IgD-negative memory B cell (primary cell): ENCODE results near the gene PPM1K. TPM values are rescaled to one million over a fixed set of nuclear protein-coding genes. Genes with fewer than 3 reads are reported as not detected.
"Not testable (repeated sequence)": the region's sequence is repeated elsewhere in the genome, so short reads cannot be mapped to it uniquely, and the experiment has no call there.

Source experiments
- H3K27ac Mint-ChIP-seq, 3 donors: one replicate each; pipeline ENCODE4 v1.8.0; 2020 to 2022; ENCODE audit warnings: mild to moderate bottlenecking in 3 of 3, mixed read lengths in 3 of 3, moderate library complexity in 1 of 3
- H3K27me3 Mint-ChIP-seq: one replicate; pipeline ENCODE4 v1.8.0; 2021; ENCODE audit warnings: mixed read lengths
- H3K36me3 Mint-ChIP-seq: one replicate; pipeline ENCODE4 v1.8.0; 2020; ENCODE audit warnings: mild to moderate bottlenecking, mixed read lengths
- H3K4me1 Mint-ChIP-seq, 3 donors: one replicate each; pipeline ENCODE4 v1.8.0; 2020 to 2022; ENCODE audit warnings: mixed read lengths in 3 of 3, mild to moderate bottlenecking in 1 of 3
- H3K4me3 Mint-ChIP-seq, 4 donors: one replicate each; pipeline ENCODE4 v1.8.0; 2020 to 2022; ENCODE audit warnings: mild to moderate bottlenecking in 4 of 4, mixed read lengths in 4 of 4, moderate library complexity in 3 of 4
- H3K9me3 Mint-ChIP-seq, 3 donors: one replicate each; pipeline ENCODE4 v1.8.0; 2020 to 2021; ENCODE audit warnings: mixed read lengths in 3 of 3, mild to moderate bottlenecking in 1 of 3
- polyA plus RNA-seq: library from polyadenylated mRNA; unstranded; fragments of 300-500 nt; fragmentation: Illumina TruSeq; gene quantifications from one replicate; pipeline ENCODE4 v1.2.3, GENCODE V29; 2021

The PPM1K gene
- 142 TPM for polyA plus RNA-seq

DNA sequence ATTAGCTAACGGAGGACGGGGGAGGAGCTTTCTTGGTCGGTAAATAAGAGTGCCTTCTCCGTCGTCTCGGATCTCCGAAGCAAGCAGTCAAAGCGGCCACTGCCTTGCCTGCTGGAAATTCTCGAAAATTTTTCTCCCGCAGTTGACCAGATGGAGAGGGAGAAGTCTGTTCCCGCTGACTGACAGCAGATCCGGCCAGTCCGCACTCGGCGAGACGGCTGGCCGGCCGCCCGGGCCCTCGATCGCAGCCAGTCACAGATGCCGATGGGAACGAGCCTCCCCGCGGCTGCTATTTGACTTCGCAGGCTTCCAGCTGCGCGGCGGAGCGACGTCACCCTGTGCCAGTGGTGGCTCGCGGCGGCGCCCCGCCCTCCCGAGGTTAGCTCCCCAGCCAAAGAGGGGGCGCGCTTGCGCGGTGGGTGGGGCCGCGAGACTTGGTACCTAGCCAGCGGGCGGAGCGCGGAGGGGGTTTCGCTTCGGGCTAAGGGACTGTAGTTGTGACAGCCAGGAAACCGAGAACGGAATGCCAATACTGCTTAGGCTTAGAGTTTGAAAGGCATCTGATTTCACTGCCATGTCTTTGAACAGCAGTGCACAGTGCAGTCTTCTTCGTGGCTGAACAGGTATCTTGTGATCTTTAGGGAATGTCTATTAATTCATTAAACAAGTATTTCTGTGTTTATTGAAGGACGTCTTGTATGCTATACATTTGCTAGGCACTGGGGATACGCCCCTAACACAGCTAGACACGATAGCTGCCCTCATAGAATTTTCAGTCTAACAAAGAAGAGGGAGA, at the start of gene PPM1K:
Gene PPM1K, minus strand, starts transcription at position 123 of the 796 bp plus-strand sequence. CDS start 5,978 bp downstream, outside the sequence.
- Mint-ChIP-seq H3K4me3 (peak within 1 kb of the TSS; percentile 98 to 100 (median 98)), H3K27me3 (no peaks in the 10 kb centered on the region), H3K4me1 (peaks cover 26 to 36% (median 35%) of the 10 kb centered on the region in 3 donors), H3K9me3 (no peaks in the 10 kb centered on the region), H3K36me3 (no peaks in the 10 kb centered on the region), H3K27ac (peak within 1 kb of the TSS; percentile 96 to 99 (median 99))

DNA sequence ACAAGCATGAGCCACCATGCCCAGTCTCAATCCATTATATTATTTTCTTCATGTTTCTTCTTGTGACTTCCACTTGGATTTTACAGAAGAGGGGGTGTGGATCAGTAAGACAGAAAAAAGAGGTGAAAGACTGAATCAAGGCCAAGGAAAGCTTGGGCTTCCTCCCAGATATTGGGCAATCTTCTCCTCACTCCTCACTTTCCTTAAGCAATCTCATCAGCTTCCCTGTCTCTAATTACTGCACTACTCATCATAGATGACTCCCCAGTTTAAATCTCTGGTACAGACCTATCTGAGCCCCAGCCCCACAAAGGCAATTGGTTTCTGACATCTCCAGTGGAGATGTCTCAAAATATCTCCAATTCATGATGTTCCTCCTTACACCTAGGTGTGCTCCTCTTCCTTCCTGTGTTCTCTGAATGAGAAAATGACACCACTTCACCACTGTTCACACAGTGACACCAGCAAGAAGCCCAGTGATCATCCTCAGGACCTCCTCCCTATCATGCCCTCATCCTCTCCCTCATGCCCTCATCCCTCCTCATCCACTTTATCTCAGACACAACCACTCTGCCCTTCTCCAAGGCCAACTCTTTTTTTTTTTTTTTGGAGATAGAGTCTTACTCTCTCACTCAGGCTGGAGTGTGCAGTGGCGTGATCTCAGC, 49.5 kb upstream of the PPM1K start:
- Mint-ChIP-seq H3K27me3 (peaks cover 2% of the 10 kb centered on the region), H3K27ac (no peak overlapping the region), H3K36me3 (no peaks in the 10 kb centered on the region), H3K4me3 (peak overlapping the region in 1 of 4 donors; percentile 44), H3K4me1 (peaks cover 0 to 14% (median 6%) of the 10 kb centered on the region in 3 donors), H3K9me3 (no peaks in the 10 kb centered on the region)

DNA sequence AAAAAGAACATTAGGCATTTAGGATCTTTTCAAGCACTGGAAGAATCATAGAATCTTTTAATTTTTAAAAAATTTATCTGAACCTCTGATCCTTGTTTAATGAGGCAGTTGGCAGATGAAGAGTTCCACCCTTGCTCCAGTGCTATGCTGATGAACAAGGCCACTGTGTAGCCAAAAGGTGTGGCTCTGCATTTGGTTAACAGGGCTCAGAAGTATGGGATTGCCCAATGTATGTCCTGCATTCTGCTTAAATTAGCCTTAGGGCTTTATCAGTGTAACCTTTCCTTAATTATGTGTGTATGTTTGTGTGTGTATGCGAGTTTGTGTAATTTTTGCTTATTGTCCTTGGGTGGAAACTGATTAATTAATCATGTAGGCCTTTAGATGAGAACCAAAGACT, 43.3 kb upstream of the PPM1K start:
- Mint-ChIP-seq H3K9me3 (no peaks in the 10 kb centered on the region), H3K36me3 (no peaks in the 10 kb centered on the region), H3K4me3 (no peak overlapping the region), H3K27me3 (no peaks in the 10 kb centered on the region), H3K27ac (no peak overlapping the region), H3K4me1 (peaks cover 0 to 7% (median 0%) of the 10 kb centered on the region in 3 donors)

DNA sequence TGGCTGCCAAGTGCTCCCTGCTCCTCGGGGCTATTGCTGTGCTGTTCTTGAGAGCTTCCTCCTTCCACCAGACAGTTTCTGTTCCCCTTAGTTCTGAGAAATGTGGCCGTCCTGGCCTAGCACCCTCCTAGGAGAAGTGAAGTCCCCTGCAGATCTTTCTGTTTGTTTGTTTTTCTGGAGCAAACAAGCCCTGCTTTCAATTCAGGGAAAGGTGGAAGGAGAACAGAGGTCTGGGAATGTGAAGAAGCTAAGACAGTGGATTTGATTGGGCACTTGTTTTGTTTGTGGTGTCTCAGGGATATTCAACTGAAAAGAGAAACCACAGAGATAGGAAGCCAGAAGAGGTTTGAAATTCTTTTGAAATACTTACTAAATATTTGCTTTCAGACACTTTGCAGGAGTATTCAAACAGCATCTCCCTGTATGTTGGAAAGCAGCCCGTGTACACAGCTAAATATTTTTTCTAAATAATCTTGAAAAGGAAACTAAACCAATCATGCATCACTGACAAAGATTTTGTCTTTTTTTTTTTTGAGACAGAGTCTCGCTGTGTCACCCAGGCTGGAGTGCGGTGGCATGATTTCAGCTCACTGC, 36.5 kb upstream of the PPM1K start:
- Mint-ChIP-seq H3K9me3 (no peaks in the 10 kb centered on the region), H3K36me3 (no peaks in the 10 kb centered on the region), H3K4me3 (peak overlapping the region; percentile 70 to 88 (median 82)), H3K27ac (peak overlapping the region; percentile 47 to 95 (median 70)), H3K27me3 (no peaks in the 10 kb centered on the region), H3K4me1 (peaks cover 21 to 25% (median 24%) of the 10 kb centered on the region in 3 donors)

DNA sequence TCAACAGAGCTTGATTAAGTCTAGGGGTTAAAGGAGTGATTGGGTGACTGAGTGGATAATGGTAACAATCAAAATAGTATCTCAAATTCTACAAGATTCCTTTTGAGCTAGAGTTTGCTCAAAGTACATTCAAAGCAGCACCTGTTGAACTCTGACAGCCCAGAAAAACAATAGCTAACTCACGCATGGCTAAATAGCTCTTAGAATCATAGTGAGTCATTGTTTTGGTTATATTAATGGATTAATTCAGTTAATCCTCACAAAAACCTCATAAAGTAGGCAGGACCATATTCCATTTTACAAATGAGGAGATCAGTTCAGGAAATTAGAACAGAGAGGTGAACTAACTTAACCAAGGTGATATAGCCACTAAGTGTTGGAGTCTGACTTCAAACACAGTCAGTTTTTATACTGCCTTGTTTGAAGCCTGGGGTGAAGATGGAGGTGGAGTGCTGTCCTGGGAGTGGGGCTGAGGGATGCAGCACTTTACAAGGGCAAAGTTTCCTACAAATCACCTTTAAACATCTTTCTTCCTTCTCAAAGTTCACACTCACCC, 35.9 kb upstream of the PPM1K start:
- no peaks in the 10 kb centered on the region for H3K36me3 Mint-ChIP-seq
- H3K4me1 Mint-ChIP-seq, result peaks cover 21 to 27% (median 24%) of the 10 kb centered on the region in 3 donors
- no peaks in the 10 kb centered on the region for H3K9me3 Mint-ChIP-seq
- peak overlapping the region; percentile 47 to 95 (median 70) for H3K27ac Mint-ChIP-seq
- peak overlapping the region; percentile 70 to 88 (median 82) for H3K4me3 Mint-ChIP-seq
- no peaks in the 10 kb centered on the region for H3K27me3 Mint-ChIP-seq

DNA sequence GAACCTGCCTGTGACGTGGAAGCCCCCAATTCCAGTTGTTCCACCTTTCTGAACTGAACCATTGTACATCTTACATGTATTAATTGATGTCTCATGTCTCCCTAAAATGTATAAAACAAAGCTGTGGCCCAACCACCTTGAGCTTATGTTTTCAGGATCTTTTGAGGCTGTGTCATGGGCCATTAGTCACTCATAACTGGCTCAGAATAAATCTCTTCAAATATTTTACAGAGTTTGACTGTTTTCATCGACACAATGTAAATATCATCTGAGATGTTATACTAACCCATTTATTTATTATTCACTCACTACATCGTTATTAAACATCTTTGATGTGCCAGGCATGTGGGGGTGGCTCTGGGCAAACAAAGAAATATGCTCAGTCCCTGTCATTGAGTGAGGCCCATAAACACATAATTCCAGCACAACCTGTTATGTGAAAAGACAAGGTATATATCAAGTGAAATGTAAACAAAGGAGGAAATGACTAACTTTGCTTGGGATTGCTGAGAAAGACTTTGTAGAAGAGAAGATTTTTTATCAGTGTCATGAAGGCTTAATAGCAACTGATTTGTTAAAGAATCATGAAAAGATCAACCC, 34.5 kb upstream of the PPM1K start:
- Mint-ChIP-seq H3K4me1 (peaks cover 21 to 27% (median 24%) of the 10 kb centered on the region in 3 donors), H3K9me3 (no peaks in the 10 kb centered on the region), H3K36me3 (no peaks in the 10 kb centered on the region), H3K4me3 (peak overlapping the region in 1 of 4 donors; percentile 61), H3K27ac (peak overlapping the region in 2 of 3 donors; percentile 70 to 95), H3K27me3 (no peaks in the 10 kb centered on the region)

DNA sequence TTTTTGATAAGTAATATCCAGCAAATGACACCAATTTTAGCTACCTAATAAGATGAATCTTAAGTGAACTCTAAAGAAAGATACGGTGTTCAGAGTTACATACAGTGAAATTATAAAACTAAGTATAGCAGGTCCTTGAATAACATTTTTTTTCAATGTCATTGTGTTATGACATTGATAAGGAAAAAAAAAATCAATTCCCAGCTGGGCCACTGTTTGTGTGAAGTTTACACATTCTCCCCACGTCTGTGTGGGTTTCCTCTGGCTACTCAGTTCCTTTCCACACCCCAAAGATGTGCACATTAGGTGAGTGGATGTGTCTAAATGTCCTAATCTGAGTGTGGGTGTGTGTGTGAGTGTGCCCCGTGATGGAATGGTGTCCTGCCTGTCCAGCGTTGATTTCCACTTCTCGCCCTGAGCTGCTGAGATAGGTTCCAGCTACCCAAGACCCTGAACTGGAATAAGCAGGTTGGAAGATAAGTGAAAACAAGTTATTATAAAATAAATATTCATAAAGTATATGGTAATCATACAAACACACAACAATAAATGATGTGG, 31.2 kb upstream of the PPM1K start:
- peaks cover 16 to 21% (median 18%) of the 10 kb centered on the region in 3 donors for H3K4me1 Mint-ChIP-seq
- peaks cover 3% of the 10 kb centered on the region for H3K27me3 Mint-ChIP-seq
- H3K36me3 Mint-ChIP-seq, result no peaks in the 10 kb centered on the region
- H3K27ac Mint-ChIP-seq, result no peak overlapping the region
- peaks cover 4 to 16% (median 8%) of the 10 kb centered on the region in 3 donors for H3K9me3 Mint-ChIP-seq
- no peak overlapping the region for H3K4me3 Mint-ChIP-seq

DNA sequence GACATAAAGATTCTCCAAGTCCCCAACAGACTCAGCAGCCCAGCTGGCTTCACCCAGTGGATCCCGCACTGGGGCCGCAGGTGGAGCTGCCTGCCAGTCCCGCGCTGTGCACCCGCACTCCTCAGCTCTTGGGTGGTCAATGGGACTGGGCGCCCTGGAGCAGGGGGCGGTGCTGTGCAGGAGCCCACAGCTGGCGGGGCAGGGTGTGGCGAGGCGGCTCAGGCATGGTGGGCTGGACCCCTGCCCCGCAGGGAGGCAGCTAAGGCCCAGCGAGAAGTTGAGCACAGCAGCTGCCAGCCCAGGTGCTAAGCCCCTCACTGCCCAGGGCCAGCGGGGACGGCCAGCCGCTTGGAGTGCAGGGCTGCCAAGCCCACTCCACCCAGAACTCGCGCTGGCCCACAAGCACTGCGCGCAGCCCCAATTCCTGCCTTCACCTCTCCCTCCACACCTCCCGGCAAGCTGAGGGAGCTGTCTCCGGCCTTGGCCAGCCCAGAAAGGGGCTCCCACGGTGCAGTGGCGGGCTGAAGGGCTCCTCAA, 28.8 kb upstream of the PPM1K start:
- not testable (repeated sequence) for H3K4me3 Mint-ChIP-seq, H3K27me3 Mint-ChIP-seq, H3K36me3 Mint-ChIP-seq, H3K4me1 Mint-ChIP-seq, H3K27ac Mint-ChIP-seq
- peaks cover 4 to 16% (median 8%) of the 10 kb centered on the region in 3 donors for H3K9me3 Mint-ChIP-seq

DNA sequence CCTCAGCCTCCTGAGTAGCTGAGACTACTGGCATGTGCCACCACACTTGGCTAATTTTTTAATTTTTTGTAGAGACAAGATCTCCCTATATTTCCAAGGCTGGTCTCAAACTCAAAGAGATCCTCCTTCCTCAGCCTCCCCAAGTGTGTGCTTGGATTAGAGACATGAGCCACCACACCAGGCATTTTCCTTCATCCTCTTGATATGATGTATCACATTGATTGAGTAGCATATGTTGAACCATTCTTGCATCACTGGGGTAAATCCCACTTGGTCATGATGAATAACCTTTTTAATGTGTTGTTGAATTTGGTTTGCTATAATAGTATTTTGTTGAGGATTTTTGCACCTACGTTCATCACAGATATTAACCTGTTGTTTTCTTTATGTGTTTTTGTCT, 24.2 kb upstream of the PPM1K start:
- H3K27ac Mint-ChIP-seq, result no peak overlapping the region

DNA sequence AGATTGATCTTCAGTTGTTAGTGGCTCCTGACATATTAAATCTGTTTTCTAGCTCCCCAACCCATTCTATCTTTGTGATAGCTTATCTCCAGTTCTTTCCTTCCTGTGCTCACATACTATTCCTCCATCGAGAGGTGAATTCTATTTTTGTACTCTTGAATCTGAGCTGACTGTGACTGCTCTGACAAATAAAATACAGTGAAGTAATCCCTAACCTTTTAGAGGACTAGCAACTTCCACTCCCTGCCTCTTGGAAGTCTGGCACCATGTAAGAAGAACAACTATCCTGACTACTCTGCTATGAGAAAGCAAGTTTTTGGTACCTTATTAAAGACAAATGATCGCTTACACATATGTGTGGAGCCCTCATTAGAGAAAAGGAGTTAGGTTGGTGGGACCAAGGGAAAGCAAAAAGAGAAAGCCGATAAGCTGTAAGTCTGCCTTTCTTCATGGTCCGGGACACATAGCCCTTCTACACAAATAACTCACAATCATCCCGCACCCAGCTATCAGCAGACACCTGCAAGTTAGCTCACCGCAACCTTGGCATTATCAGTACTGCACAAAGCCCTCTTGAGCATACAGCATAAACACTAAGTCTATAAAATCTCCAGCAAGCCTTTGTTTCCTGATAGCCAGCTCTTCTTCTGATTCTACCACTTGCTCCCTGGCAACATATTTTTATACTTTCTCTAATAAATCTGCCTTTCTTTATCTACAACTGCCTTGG, 13.5 kb upstream of the PPM1K start:
- Mint-ChIP-seq H3K4me3 (no peak overlapping the region), H3K27me3 (no peaks in the 10 kb centered on the region), H3K9me3 (no peaks in the 10 kb centered on the region), H3K27ac (no peak overlapping the region), H3K4me1 (peaks cover 0 to 3% (median 2%) of the 10 kb centered on the region in 3 donors), H3K36me3 (peaks cover 2% of the 10 kb centered on the region)

More for the DNA sequence above, 24.2 kb upstream of the PPM1K start:
- Mint-ChIP-seq H3K36me3 (peaks cover 2% of the 10 kb centered on the region), H3K4me3 (no peak overlapping the region), H3K4me1 (peaks cover 0 to 4% (median 0%) of the 10 kb centered on the region in 3 donors), H3K27me3 (peaks cover 3% of the 10 kb centered on the region), H3K9me3 (peaks cover 4 to 16% (median 8%) of the 10 kb centered on the region in 3 donors)

DNA sequence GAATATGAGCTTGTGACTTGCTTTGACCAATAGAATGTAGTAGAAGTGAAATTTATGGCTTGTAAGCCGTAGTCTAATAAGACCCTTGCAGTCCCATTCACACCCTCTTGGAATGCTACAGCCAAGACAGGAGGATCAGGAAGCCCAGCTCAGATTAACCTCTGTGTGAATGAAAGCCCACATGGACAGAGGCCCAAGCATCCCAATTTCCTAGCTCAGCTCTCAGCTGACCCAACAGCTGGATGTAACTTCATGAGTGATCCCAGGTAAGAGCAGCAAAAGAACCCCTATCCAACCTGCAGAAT, 12.8 kb upstream of the PPM1K start:
- Mint-ChIP-seq H3K27ac (no peak overlapping the region), H3K27me3 (no peaks in the 10 kb centered on the region), H3K4me1 (peaks cover 0 to 3% (median 2%) of the 10 kb centered on the region in 3 donors), H3K36me3 (peaks cover 2% of the 10 kb centered on the region), H3K9me3 (no peaks in the 10 kb centered on the region), H3K4me3 (no peak overlapping the region)

DNA sequence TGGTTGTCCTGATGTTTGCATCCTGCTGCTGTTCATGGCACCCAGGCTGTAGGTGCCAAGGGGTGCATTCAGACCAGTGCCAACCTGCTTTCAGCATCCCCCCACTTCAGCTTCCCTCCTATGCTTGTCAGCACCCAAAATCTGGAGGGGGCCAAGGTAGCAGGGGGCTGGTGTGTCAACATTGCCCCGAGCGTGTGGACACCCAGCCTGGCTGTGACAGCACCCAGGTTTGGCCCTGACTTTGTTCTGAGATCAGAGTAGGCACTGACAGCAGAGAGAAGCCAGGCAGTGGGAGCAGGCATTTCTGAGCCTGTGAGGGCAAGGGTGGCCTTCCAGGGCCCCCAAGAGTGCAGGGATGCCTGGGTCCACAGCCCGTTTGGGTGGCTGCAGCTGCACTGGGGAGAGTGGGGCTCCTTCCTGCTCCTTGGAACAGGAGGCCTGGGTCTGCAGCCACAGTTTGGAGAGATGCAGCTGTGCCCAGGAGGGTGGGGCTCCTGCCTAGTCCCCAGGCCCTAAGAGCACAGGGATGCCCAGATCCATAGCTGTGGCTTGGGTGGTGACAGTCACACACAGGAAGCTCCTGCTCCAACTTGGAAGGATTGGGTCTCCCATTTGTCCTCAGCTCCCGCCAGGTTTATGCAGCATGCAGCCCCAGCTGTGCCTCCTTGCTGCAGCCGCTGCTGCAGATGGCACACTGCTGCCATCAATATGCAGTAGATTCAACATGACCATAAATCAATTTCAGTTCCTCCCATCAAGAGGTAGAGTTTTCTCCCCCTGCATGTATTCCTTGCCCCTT, 12.3 kb upstream of the PPM1K start:
- Mint-ChIP-seq H3K4me3 (no peak overlapping the region), H3K27ac (no peak overlapping the region), H3K4me1 (peaks cover 0 to 3% (median 3%) of the 10 kb centered on the region in 3 donors), H3K36me3 (peaks cover 2% of the 10 kb centered on the region), H3K27me3 (no peaks in the 10 kb centered on the region), H3K9me3 (no peaks in the 10 kb centered on the region)

DNA sequence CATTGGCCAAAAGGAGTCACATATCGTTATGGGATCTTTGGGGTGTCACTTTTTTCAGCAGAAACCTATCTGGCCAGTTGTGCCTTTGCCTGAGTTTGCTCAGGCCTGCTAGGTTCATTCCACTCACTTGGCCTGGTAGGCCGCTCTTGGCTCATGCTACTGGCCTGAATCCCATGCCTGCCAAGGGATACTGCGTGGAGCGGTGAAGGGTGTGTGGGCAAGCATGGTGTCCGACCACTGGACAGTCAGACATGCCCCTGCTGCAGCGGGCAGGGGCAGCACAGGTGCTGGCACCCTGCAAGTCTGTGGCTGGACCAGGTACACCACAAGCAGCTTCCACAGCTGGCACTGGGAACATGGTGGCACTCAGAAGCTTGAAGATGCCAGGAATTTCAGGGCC, 11.3 kb upstream of the PPM1K start:
- Mint-ChIP-seq H3K27ac (no peak overlapping the region), H3K27me3 (no peaks in the 10 kb centered on the region), H3K9me3 (no peaks in the 10 kb centered on the region), H3K4me3 (no peak overlapping the region), H3K4me1 (peaks cover 0 to 4% (median 3%) of the 10 kb centered on the region in 3 donors), H3K36me3 (peaks cover 2% of the 10 kb centered on the region)
